ENCODE measurements around the gene FDX1. TPM values are rescaled to one million over a fixed set of nuclear protein-coding genes. Genes with fewer than 3 reads are reported as not detected.

The FDX1 gene
- polyA plus RNA-seq, 1 donor from 2014 or later: 14.3 TPM

GRCh38 chr11:110493346-110493745, 63.6 kb downstream of the FDX1 start:
- no peaks in the 10 kb centered on the region for H3K9me2 ChIP-seq (ENCODE audit: insufficient read depth, low read length)
- no peaks in the 10 kb centered on the region for H4K20me1 ChIP-seq (ENCODE audit: insufficient read depth)
- H3F3A ChIP-seq (ENCODE audit: insufficient read depth, low read length, poor library complexity, severe bottlenecking): no peaks in the 10 kb centered on the region
- no peak for TF ChIP-seq CTCF (IDR thresholded peaks at IDR 0.05; ENCODE audit: poor library complexity, severe bottlenecking)
- no peak for TF ChIP-seq SMC3 (conservative IDR thresholded peaks at IDR 0.05; ENCODE audit: poor library complexity)
- no peak for TF ChIP-seq EZH2 (IDR thresholded peaks at IDR 0.05; ENCODE audit: borderline replicate concordance, insufficient read depth, low read length, poor library complexity, severe bottlenecking)
- no peak for TF ChIP-seq RAD21 (conservative IDR thresholded peaks at IDR 0.05)
- TF ChIP-seq POLR2AphosphoS5 (IDR thresholded peaks at IDR 0.05): no peak
- TF ChIP-seq TAF1 (IDR thresholded peaks at IDR 0.05; ENCODE audit: low read depth): no peak
- no peak for TF ChIP-seq REST (IDR thresholded peaks at IDR 0.05; ENCODE audit: borderline replicate concordance)
- no peak for TF ChIP-seq EP300 (conservative IDR thresholded peaks at IDR 0.05; ENCODE audit: poor library complexity, severe bottlenecking)
- no peak for TF ChIP-seq MXI1 (conservative IDR thresholded peaks at IDR 0.05; ENCODE audit: poor library complexity, severe bottlenecking)
- H3K27me3 ChIP-seq (ENCODE audit: insufficient read depth, low read depth, low read length): no peaks in the 10 kb centered on the region
- H3K9ac ChIP-seq (ENCODE audit: low read length): no peak overlapping the region
- no peaks in the 10 kb centered on the region for H3K36me3 ChIP-seq (ENCODE audit: insufficient read depth, low read length)
- no peaks in the 10 kb centered on the region for H3K9me3 ChIP-seq (ENCODE audit: low read length)
- no peaks in the 10 kb centered on the region for H3K79me2 ChIP-seq (replicated peaks; ENCODE audit: insufficient read depth, low read length)
- no peak overlapping the region for H3K27ac ChIP-seq (ENCODE audit: low read length)
- no peak overlapping the region for H2AFZ ChIP-seq (ENCODE audit: low read depth, low read length)
- H3K4me2 ChIP-seq (ENCODE audit: low read length): no peak overlapping the region
- no peak overlapping the region for H3K4me3 ChIP-seq (ENCODE audit: low read length)

- Histone ChIP-seq H2AFZ (ENCODE audit: low read depth, low read length) (no peak overlapping the region), H3K79me2 (replicated peaks; ENCODE audit: insufficient read depth, low read length) (no peaks in the 10 kb centered on the region), H3K4me3 (ENCODE audit: low read length) (no peak overlapping the region), H3K36me3 (ENCODE audit: insufficient read depth, low read length) (no peaks in the 10 kb centered on the region), H3K27ac (ENCODE audit: low read length) (no peak overlapping the region), H3K9me3 (ENCODE audit: low read length) (no peaks in the 10 kb centered on the region), H3K27me3 (ENCODE audit: insufficient read depth, low read depth, low read length) (no peaks in the 10 kb centered on the region), H4K20me1 (ENCODE audit: insufficient read depth) (no peaks in the 10 kb centered on the region), H3K4me2 (ENCODE audit: low read length) (no peak overlapping the region), H3F3A (ENCODE audit: insufficient read depth, low read length, poor library complexity, severe bottlenecking) (no peaks in the 10 kb centered on the region), H3K9ac (ENCODE audit: low read length) (no peak overlapping the region), H3K9me2 (ENCODE audit: insufficient read depth, low read length) (no peaks in the 10 kb centered on the region)
- TF ChIP-seq MXI1 (conservative IDR thresholded peaks at IDR 0.05; ENCODE audit: poor library complexity, severe bottlenecking) (no peak), CTCF (IDR thresholded peaks at IDR 0.05; ENCODE audit: poor library complexity, severe bottlenecking) (no peak), EZH2 (IDR thresholded peaks at IDR 0.05; ENCODE audit: borderline replicate concordance, insufficient read depth, low read length, poor library complexity, severe bottlenecking) (no peak), SMC3 (conservative IDR thresholded peaks at IDR 0.05; ENCODE audit: poor library complexity) (no peak), TAF1 (IDR thresholded peaks at IDR 0.05; ENCODE audit: low read depth) (no peak), POLR2AphosphoS5 (IDR thresholded peaks at IDR 0.05) (no peak), EP300 (conservative IDR thresholded peaks at IDR 0.05; ENCODE audit: poor library complexity, severe bottlenecking) (no peak), RAD21 (conservative IDR thresholded peaks at IDR 0.05) (no peak), REST (IDR thresholded peaks at IDR 0.05; ENCODE audit: borderline replicate concordance) (no peak)
These were observed 67.7 kb downstream of the FDX1 start for GRCh38 chr11:110497231-110497978.

Measured in neural cell (in vitro differentiated cells).